ENCODE data around the gene LYZL1.
"Not testable (repeated sequence)": the region's sequence is repeated elsewhere in the genome, so short reads cannot be mapped to it uniquely, and the experiment has no call there.

LYZL1 gene

DNA sequence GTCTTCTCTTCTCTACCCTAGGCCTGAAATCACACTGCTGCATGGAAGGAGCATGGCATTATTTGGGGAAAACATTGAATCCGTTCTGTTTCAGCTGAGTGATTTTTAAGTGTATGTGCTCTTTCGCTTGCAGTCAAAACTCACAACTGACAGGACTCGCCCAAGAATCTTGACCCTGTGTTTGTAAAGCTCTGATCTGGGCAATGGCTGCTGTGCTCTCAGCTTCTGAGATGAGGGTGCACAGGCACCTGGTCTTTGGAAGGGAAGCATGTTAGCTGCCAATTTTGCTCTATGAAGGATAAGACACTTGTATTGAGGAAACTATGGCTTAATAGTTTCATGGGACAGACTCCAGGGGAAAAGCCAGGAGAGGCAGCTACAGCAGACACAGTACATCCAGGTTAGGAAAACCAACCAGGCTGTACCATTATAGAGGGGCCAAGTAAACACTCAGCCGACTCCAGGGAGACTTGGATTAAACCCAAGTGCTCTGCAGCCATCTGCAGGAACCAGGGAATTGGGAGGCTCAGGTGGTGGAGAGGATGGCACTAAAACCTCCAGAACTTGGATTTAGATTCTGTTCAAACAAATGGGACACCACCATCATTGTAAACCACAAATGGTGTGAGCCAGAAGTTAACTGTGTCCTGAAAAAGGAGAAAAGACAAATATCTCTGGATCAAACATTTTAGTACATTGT lies 43.3 kb downstream of the LYZL1 start:
- no peak for DNase-seq (ENCODE audit: low read depth)

DNA sequence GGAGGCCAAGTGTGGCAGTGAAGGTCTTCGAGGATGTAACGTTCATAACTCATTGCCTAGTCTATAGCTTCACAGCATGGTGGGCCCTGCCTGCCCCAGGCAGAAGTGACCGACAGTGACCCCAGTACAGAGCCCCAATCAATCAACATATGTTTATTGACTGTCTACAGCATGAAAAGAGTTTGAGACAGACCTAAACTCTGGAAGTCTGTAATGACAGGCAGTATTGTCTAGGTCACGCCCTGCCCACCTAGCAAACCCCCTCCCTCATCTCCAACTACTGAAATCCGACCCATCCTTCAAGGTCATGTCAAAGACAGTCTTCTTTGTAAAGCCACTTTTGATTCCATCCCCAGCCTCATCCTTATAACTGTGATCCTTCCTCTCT lies 43.9 kb downstream of the LYZL1 start:
- DNase-seq (ENCODE audit: low read depth) = no peak

DNA sequence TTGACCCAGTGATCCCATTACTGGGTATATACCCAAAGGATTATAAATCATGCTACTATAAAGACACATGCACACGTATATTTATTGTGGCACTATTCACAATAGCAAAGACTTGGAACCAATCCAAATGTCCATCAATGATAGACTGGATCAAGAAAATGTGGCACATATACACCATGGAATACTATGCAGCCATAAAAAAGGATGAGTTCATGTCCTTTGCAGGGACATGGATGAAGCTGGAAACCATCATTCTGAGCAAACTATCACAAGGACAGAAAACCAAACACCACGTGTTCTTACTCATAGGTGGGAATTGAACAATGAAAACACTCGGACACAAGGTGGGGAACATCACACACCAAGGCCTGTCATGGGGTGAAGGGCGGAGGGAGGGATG lies 48.7 kb downstream of the LYZL1 start:
- DNase-seq (ENCODE audit: low read depth) = not testable (repeated sequence)

DNA sequence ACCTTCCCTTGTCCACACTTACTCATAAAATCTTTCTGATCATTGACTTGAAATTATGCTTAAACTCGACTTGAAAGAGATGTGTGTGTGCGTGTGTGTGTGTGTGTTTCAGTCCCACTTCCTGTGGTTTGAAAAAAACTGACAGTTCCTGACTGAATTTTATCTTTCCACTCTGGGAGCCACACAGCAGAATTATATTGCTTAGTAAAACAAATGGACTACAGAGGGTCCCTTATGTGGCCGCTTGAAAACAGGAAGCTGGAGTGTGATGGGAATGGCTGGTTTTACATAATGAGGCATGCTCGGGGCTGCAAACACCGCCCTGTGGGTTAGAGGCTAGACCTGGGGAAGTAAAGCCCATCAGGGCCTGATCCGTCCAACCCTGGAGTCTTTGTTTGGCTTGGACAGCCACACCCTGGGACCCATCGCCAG lies 54.8 kb downstream of the LYZL1 start:
- DNase-seq (ENCODE audit: low read depth) = no peak

DNA sequence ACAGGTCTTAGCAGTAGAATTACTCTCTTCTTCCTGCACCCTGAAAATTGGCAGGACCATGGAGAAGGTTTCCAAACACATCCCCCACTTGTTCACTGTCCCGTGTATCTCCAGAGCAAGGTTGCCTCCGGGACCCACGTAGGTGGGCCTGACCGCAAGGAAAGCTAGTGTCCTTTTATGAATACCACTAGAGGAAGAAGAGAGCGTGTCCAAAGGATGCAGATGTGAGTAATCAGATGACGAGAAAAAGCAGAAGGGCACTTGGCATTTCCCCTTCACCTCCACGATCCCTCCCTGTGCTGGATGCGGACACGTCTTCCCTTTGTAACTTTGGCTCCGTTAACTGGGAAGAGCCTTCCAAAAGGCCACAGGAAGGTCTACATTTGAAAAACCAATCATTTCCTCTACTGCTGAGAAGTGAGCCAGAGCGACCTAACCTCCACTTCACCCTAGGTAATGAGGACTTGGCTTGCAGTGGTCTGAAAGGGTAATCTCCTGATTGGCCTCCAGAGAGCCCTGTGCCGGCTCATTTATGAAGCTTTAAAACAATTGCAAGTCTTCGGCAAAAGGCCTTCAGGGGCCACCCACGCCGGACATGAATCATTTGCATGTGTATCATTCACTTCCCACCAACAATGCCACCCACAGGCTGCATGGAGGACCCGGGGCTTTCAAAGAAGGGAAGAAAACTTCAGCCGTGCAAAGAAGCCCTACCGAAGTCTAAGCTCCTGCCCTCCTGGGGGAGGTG lies 55.4 kb downstream of the LYZL1 start:
- DNase-seq (ENCODE audit: low read depth) = no peak

DNA sequence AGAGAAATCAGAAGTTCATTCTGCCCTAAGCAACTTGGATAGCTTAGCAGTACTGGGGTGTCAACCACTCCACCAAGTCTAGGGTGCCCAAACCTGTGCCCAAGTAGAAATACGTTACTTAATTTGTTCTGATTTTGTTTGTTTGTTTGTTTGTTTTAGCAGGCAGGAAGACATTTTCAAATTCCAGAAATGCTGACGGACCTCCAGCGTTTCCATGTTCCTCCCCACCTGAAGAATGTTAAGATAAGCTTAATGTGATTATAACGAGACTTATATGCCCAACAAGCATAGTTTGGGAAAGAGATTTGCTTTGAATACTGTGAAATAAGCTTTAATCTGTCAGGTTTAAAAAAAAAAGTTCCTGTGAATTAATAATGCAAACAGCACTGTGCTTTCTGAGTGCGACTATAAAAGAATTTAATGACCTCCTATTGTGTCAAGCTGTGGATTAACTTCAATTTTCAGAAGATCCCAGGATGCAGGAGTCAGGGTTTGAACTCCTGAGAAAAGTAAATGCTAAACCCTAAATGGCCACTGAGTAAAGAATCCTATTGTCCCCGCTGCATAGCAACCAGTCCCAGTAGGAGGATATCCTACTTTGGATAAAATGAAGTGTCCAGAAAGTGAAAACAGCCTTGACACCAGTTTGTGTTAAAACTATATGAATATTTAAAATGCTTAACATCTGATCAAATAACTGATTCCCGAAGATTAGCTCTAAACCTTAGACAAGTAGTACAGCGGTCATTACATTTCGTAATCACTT lies 56.5 kb downstream of the LYZL1 start:
- no peak for DNase-seq (ENCODE audit: low read depth)

DNA sequence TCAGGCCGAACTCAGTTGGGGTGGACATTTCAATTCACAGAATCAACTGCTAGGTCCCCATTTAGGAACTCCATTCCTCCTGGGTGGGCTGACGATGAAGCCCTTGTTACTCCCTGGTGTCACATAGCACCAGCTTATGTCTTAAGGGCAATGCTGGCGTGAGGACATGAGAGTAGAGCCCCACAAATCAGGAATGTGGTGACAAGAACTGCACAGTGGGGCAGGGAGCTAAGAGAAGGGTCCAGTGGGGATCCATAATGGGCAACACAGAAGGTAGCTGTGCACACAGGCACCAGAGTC lies 57.0 kb downstream of the LYZL1 start:
- no peak for DNase-seq (ENCODE audit: low read depth)

DNA sequence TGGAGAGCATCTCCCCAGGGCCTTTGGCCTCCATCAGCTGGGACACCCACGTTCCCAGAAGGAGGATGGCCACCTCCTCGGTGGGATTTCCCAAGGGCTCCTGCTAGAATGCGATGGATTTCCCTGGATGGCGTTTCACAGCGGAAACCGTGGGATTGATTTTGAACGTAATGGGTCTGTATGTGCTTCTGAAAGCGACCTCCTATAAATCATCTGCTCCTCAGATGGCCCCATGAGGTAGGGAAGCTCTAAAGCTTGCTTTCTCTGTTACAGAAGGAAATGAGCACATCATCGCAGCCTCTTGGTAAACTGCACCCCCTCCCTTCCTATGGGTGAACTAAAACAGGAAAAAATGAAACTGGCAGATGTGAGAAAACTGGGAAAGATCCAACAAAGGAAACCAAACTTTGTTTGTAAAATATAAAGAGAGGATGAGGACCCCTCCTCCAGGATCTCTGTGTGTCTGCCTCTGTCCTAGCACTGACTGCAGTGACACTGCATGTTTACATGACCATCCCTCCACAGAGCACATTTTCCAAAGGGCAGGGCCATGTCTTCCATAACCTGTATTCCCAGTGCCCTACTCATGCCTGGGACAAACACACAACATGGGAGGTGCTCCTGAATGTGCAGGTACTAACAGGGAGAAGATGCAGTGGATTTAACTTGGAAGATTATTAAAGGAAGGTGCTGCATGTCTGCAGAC lies 57.6 kb downstream of the LYZL1 start:
- no peak for DNase-seq (ENCODE audit: low read depth)

DNA sequence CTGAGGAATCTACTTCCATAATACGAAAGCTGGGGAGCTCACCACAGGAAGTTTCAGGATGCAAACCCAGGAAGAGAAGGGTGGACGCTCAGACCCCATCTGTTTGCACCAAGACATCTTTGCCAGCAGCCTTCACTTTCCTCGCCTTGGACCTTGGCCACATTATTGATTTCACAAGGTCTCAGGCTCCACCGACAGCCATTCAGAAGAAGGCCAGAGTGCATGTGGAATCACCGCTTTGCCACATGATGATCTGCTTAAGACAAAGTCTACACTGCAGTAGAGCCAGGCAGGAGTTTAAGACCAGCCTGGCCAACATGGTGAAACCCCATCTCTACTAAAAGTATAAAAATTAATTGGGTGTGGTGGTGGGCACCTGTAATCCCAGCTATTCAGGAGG lies 60.0 kb downstream of the LYZL1 start:
- no peak for DNase-seq (ENCODE audit: low read depth)

DNA sequence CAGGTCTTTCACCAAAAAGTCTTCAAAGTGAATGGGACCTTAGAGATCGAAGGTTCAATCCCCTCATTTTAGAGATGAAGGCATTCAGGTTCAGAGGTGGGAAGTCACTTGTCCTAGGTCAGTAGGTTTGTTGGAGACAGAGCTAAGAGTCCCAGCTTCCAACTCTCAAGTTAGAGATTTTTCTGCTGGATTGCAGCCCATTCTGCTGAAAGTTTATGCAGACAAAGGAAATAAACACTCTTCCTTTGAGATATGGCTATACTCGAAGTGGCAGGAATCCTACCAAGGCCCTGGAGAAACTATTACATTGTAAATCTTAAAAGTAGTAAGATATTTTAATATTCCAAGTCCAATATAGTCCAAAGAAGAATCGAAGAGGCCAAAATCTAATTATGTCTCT lies 64.4 kb downstream of the LYZL1 start:
- DNase-seq (ENCODE audit: low read depth) = no peak

DNA sequence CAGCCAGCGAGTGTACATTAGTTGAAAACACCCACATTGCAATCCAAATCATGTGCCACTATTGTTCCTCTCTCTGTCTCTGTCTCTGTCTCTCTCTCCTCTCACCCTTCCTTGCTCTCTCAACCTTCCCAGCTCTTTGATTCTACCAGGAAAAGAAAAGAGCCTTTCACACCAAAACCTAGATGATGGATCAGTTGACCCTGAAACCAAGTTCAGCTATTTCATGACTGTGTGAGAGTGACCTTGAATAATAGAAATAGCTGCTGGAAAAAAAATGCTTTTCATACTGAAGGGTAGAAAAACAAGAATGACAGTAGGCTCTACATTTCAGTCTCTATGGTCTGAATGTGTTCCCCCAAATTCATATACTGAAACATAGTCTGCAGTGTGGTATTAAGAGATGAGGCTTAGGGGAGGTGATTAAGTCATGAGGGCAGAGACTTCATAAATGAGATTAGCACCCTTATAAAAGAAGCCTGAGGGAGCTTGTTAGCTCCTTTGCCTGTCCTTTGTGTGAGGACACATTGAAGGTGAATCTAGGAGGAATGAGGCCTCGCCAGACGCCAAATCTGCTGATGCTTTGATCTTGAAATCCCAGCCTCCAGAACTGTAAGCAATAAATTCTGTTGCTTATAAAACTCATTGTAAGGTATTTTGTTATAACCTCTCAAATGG lies 65.2 kb downstream of the LYZL1 start:
- no peak for DNase-seq (ENCODE audit: low read depth)

DNA sequence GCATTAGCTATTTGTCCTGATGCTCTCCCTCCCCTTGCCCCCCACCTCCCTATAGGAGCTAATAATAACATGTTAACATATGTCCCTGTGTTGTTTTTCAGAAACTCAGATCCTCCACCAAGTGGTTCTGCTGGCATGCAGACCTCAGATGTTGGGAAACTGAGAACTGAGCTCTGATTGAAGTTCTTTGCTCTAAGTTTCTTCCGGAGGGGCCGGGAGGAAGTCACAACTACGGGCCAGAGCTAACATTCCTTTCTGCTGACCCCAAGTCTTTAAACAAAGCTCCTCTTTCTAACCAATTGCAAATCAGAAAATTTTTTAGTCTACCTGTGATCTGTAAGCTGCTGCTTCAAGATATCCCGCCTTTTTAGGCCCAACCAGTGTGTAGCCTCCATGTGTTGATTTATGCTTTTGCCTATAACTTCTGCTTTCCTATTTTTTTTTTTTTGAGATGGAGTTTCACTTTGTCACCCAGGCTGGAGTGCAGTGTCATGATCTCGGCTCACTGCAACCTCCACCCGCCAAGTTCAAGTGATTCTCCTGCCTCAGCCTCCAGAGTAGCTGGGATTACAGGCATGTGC lies 66.6 kb downstream of the LYZL1 start:
- DNase-seq (ENCODE audit: low read depth) = no peak

DNA sequence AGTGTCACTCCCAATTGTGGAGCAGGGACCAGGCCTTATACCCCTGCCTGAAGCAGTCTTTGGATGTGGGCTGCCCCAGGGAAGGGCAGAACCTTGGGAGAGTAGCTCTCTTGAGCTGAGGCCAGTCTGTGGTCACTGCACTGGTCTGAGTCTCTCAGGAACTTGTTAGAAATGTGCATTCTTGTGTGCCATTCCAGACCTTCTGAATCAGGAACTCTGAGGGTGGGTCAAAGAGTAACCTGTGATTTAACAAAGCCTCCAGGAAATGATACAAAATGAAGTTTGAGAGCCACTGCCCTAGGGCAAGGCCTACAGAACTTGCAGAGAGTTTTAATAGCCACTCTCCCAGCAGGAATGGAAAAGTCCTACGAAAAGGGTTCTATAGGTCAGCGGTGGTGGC lies 68.1 kb downstream of the LYZL1 start:
- no peak for DNase-seq (ENCODE audit: low read depth)

DNA sequence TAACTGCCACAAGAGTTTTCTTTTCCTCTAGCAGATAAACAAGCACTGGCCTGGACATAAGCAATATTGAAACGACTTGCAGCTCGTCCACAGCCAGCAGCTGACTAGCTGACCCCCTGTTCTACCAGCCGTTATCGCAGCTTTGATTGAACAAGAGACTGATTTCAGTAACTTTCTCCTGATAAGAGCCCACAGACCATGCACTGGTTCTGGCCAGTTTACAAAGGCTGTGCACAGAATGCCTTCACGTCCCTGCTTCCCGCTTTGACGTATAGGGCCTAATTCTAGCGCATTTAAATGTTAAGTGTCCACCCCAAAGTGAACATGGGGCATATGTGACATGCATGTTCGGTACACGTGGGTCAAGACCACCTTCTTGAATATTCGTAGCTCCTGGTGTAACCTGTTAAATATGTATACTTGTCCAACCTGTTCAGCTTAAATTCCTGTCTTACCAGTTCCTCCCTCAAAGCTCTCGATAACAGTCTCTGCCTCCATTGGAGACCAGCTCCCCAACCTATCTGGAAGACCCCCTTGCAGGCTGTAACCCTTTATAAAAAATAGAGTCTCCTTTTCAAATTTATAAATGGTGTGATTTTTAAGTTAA lies 69.2 kb downstream of the LYZL1 start:
- DNase-seq (ENCODE audit: low read depth) = no peak

DNA sequence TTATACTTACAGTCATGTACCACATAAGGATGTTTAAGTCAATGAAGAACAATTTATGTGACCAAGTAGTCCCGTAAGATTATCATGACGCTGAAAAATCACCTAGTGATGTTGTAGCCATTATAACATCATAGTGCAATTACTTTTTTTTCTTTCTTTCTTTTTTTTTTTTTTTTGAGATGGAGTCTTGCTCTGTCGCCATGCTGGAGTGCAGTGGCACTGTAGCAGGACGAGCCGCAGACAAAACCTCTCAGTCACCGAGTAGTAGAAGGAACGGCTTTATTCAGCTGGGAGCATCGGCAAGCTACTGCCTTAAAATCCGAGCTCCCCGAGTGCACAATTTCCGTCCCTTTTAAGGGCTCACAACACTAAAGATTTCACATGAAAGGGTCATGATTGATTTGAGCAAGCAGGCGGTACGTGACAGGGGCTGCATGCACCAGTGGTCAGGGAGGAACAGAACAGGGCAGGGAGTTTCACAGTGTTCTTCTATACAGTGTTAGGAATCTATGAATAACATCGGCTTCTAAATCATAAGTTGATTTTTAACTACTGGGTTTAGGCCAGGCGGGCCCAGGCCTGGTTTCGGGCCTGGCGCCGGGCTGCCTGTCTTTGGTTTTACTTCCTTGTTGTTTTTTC lies 71.5 kb downstream of the LYZL1 start:
- DNase-seq (ENCODE audit: low read depth) = not testable (repeated sequence)

Measured in activated T-cell treated with anti-CD3 and anti-CD28 coated beads for 48 hours (primary cell).